NT2/D1 (cell line): ENCODE data around the gene GP1BB.

Experiments
- DNase-seq: peaks from one replicate; pipeline ENCODE4 v3.0.0-alpha.2; 2011; ENCODE audit warnings: low read depth, low spot score
- H3K27me3 ChIP-seq: 2 replicates; pipeline ENCODE4 v1.6.0; 2011; ENCODE audit warnings: mild to moderate bottlenecking; ENCODE audit not compliant: insufficient read length, insufficient read depth
- H3K36me3 ChIP-seq: 2 replicates; pipeline ENCODE4 v1.6.1; 2011; ENCODE audit warnings: mild to moderate bottlenecking, low read length, mixed read lengths; ENCODE audit not compliant: insufficient read depth, insufficient read length
- H3K4me1 ChIP-seq: 2 replicates; pipeline ENCODE4 v1.5.1; 2011; ENCODE audit not compliant: insufficient read depth, insufficient read length
- H3K4me3 ChIP-seq: 2 replicates; pipeline ENCODE4 v1.5.1; 2011; ENCODE audit warnings: low read depth; ENCODE audit not compliant: insufficient read length
- H3K9ac ChIP-seq: 2 replicates; pipeline ENCODE4 v1.6.0; 2011; ENCODE audit warnings: low read depth; ENCODE audit not compliant: insufficient read length
- H3K9me3 ChIP-seq: 2 replicates; pipeline ENCODE4 v1.5.1; 2011; ENCODE audit warnings: mild to moderate bottlenecking, low read length; ENCODE audit not compliant: insufficient read depth
- SUZ12 ChIP-seq: IDR thresholded peaks from 2 replicates; pipeline ENCODE4 v1.6.1; 2011; ENCODE audit not compliant: insufficient read length, insufficient read depth; ENCODE audit errors: extremely low read depth
- YY1 ChIP-seq: IDR thresholded peaks from 2 replicates; pipeline ENCODE4 v1.6.1; 2011; ENCODE audit not compliant: insufficient read length, insufficient read depth
- ZNF274 ChIP-seq: IDR thresholded peaks from 2 replicates; pipeline ENCODE4 v1.6.1; 2011; ENCODE audit warnings: mild to moderate bottlenecking, low read depth, low read length

The GP1BB gene

GRCh38 chr22:19773470-19774040 is 50.2 kb downstream of the GP1BB start:
- Histone ChIP-seq H3K4me1 (no peaks in the 10 kb centered on the region), H3K27me3 (peaks cover 6% of the 10 kb centered on the region), H3K36me3 (no peaks in the 10 kb centered on the region), H3K9ac (no peak overlapping the region), H3K4me3 (no peak overlapping the region), H3K9me3 (no peaks in the 10 kb centered on the region)
- no peak for DNase-seq
- no peak for TF ChIP-seq ZNF274
- no peak for TF ChIP-seq YY1
- TF ChIP-seq SUZ12 = no peak
